ENCODE results near the gene SCART1. TPM values are rescaled to one million over a fixed set of nuclear protein-coding genes. Genes with fewer than 3 reads are reported as not detected.
"Not testable (repeated sequence)": the region's sequence is repeated elsewhere in the genome, so short reads cannot be mapped to it uniquely, and the experiment has no call there.

Gene SCART1
- total RNA-seq, 2 donors from 2014 or later = 2.1 to 3.9 TPM

GRCh38 chr10:133465950-133466474, 12.3 kb downstream of the SCART1 start:
- DNase-seq (no peak), ATAC-seq (no peak)
- intact Hi-C loops (cut with DNase I, micrococcal nuclease) = no loop called here

DNA sequence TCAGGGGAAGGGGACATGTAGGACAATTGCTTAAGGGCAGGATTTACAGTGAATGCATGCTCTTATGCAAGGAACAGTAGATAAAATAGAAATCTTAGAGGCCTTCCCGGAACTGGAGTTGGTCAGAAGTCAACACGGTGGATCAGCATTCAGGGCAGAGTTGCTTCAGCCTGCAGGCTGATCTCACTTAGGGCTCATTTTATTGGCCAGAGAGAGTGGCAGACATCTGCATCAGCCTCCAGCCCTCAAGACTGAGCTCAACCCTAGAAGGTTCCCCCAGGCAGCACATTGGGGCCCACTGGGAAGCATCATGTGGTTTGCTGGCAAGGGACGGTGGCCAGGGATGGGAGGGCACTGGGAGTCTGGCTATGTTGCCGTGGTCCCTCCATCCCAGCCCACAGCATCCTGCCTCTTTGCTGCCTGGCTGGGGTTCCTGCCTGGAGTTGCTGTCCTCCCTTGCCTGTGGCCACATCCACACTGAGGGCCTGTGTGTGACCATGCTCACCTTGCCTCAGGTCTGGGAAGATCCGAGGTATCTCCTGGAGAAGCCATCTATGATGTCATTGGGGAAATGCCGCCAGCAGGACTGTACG, 13.0 kb downstream of the SCART1 start:
- no peak for ATAC-seq

DNA sequence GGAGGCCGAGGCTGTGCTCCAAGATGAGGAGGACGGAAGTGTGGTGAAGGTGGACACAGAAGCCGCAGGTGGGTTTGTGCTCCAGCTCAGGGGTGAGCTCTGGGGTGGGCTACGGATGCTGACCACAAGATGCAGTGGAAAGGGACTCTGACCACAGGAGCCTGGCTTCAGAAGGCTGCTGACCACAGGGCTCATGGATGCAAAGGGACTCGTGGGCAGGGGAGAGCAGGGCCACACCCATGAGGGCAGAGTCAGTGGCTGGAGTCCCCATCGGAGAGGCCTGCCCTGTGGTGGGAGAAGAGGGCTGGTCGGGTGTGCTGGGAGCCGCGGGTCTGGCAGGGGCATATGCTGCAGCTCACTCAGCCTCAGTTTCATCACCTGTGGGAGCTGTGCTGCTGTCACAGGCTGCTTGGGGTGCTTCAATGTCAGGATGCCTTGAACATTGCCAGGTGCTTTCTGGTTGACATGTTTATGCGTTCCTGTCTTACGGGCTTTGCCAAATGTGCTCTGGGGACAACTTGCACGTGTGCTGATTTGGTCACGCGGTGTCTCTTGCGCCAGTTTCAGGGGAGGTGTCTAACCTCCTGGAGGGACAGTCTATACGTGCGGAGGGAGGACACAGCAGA, 13.7 kb downstream of the SCART1 start:
- DNase-seq = no peak
- intact Hi-C loops (cut with DNase I, micrococcal nuclease) = no loop called here
- ATAC-seq = no peak

More for the DNA sequence above, 13.0 kb downstream of the SCART1 start:
- intact Hi-C loops (cut with DNase I, micrococcal nuclease) = no loop called here
- DNase-seq = no peak

GRCh38 chr10:133469205-133469604, 15.5 kb downstream of the SCART1 start:
- intact Hi-C loops (cut with DNase I, micrococcal nuclease); DNase-seq: not testable (repeated sequence)

GRCh38 chr10:133471300-133472109, 17.8 kb downstream of the SCART1 start:
- DNase-seq (no peak), ATAC-seq (no peak)
- intact Hi-C loops (cut with DNase I, micrococcal nuclease) = no loop called here

More at GRCh38 chr10:133469205-133469604, 15.5 kb downstream of the SCART1 start:
- ATAC-seq = not testable (repeated sequence)

DNA sequence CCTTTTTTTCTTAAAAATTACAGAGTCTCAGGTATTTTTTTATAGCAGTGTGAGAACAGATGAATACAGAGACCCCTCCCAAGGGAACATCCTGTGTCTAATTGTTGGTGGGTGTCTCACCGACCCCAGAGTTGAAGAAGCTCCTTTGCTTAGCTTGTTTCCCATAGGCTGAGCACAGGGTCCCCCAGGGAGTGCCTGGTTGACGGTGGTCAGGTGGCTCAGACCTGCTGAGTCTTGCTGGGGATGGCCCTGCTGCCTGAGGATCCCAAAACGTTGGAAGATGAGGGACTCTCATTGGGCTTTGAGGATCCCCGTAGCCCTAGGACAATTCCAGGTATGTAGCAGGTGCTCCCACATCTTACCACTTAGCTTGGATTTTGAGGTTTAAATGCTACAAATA, 19.5 kb downstream of the SCART1 start:
- intact Hi-C loops (cut with DNase I, micrococcal nuclease) = no loop called here
- DNase-seq (no peak), ATAC-seq (no peak)

DNA sequence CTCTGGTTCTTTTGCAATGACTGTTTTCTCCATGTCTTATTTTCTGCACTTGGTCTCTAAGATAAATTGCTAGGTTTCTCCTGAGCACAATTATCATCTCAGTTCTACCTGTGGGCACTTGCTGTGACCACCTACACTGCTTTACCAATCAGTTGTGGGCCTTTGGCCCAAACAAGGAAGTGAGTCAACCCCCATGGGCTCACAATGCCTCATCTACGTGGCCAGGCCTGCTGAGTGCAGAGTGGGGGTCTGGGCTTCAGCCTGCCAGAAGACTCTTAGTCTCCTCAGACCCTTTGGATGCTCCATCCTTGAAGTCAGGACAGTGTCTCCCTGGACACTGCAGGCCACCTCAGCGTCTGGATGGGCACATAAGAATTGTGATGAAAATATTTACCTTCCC, 20.3 kb downstream of the SCART1 start:
- ATAC-seq = no peak
- intact Hi-C loops (cut with DNase I, micrococcal nuclease) = no loop called here

DNA sequence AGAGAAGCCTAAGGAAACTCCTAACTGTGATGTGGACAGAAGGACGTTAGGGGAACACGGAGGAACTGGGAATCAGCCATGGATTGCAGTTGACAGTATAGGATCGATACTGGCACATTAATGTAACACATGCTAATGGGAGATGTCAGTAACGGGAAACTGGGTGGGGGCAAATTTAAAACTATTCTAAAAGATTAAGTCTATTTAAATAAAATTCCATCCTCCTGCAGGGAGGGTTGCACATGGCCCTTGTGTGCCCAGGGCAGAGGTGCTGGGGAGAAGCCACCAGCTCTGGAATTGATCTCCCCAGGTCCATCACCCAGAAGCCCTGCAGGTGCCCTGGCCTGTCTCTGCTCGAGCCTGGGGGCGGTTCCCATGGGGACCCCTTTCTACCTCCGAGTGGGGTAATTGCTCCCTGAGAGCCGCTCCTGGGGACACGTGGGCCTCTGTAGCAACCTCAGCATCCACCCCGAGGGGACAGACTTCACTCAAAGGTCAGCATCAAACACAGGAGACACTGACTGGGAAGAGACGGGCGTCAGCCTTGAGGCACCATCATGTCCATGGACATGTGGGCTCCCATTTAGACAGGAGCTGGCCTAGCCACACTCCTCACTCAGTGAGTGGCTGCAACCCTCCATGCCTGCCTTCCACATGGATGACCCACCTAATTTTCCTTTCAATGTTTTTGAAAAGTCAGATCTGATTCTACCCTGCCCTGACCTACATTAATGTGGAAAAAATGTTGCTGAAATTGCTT, 21.1 kb downstream of the SCART1 start:
- intact Hi-C loops (cut with DNase I, micrococcal nuclease) = no loop called here
- ATAC-seq (no peak), DNase-seq (no peak)

More for the DNA sequence above, 20.3 kb downstream of the SCART1 start:
- no peak for DNase-seq

DNA sequence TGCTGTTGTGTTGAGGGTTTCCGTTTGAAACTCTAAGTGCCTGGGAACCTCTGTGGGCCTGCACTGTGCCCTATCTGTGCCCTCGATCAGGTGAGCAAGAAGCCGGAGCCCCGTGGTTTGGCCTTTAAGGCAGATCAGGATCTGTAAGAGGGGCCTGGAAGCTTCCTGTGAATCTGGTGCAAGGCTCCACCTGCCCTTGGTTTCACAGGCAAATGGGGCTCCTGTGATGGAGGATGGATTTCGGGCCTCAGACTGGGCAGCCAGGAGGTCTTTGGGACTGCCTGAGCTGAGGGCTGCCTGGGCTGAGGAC, 21.6 kb downstream of the SCART1 start:
- ATAC-seq = no peak
- DNase-seq = no peak

GRCh38 chr10:133475821-133476640, 22.3 kb downstream of the SCART1 start:
- ATAC-seq (no peak), DNase-seq (no peak)
- intact Hi-C loops (cut with DNase I, micrococcal nuclease) = no loop called here

More for the DNA sequence above, 21.6 kb downstream of the SCART1 start:
- intact Hi-C loops (cut with DNase I, micrococcal nuclease) = no loop called here

GRCh38 chr10:133476641-133476990, 22.9 kb downstream of the SCART1 start:
- intact Hi-C loops (cut with DNase I, micrococcal nuclease) = no loop called here
- DNase-seq = no peak
- no peak for ATAC-seq

DNA sequence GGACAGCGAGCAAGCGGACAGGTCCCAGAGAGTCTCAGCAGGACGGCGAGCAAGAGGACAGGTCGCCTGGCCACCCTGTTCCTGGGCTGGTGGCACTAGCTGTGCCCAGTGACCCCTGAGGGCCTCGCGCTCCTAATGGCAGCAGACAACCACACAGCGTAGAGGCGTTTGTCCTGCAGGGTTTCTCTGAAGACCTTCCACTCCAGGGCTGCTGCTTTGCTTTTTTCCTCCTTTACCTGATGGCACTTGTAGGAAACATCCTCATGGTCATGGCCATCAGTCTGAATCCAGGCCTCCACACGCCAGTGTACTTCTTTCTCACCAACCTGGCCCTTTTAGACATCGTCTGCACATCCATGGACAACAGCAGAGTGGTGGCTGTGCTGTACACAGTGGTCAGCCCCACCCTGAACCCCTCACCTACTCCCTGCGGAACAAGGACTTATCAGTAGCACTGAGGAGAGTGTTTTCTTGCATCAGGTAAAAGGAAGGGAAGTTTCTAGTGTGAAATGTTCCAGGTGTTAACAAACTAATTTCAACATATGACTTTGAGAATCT, 27.4 kb downstream of the SCART1 start:
- intact Hi-C loops (cut with DNase I, micrococcal nuclease) = no loop called here

GRCh38 chr10:133481657-133482056, 27.9 kb downstream of the SCART1 start:
- no peak for DNase-seq

More for the DNA sequence above, 27.4 kb downstream of the SCART1 start:
- ATAC-seq (no peak), DNase-seq (no peak)

GRCh38 chr10:133484818-133485217, 31.1 kb downstream of the SCART1 start:
- DNase-seq (no peak), ATAC-seq (no peak)
- intact Hi-C loops (cut with DNase I, micrococcal nuclease) = no loop called here

More at GRCh38 chr10:133481657-133482056, 27.9 kb downstream of the SCART1 start:
- intact Hi-C loops (cut with DNase I, micrococcal nuclease) = no loop called here
- no peak for ATAC-seq

- DNase-seq (no peak), ATAC-seq (no peak)
- intact Hi-C loops (cut with DNase I, micrococcal nuclease) = no loop called here
These were observed 33.3 kb downstream of the SCART1 start for GRCh38 chr10:133487085-133487484.

DNA sequence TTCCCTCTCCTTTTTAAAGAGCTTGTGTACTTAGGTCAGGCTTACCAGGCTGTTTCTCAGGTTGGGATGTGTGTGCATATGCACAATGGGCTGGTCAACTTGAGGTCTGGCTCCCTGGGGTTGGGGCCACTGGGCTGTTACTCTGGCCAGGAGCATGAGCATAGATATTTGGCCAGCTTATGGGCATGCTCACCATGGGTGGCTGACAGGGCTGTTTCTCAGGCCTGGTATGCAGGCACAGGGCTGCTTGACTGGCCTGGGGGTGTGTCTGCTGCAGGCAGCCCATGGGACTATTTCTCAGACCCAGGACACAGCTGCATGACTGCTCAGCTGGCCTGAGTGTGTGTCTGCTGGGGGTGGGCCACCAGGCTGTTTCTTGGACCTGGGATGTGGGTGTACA, 34.6 kb downstream of the SCART1 start:
- intact Hi-C loops (cut with DNase I, micrococcal nuclease) = no loop called here
- ATAC-seq (no peak), DNase-seq (no peak)

DNA sequence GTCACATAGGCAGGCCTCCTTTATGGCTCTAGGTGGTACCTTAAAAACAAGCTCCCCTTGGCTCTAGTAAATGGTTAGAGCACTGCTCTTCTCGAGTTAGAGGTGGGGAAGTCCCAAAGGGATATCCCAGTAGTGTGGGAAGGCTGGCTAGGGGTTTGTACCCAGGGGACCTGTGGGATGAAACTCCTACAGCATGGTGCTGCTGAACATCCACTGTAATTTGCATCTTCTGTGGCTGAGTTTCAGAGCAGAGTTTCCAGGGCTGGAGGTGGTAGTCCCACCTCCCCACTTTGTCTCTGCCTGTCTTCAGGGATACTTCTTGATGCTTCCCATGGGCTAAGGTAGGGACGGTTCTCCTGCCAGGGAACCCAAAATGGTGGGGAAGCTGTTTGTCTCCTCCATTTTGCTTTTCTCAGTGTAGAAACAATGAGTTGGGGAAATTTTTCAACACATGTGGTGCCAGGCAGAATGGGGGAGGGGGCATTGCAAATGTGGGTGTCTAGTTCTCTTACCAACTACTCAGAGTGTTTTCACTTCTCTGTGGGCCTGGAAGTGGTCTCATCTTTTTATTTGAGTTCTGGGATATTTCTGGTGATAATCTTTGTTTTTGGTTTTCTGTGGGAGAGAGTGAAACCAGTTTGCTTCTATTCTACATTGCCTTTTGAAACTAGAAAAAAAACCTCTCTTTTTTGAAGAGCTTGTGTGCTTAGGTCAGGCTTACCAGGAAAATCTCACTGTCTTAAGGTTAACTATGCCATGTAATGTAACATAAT, 36.3 kb downstream of the SCART1 start:
- intact Hi-C loops (cut with DNase I, micrococcal nuclease) = no loop called here
- no peak for ATAC-seq
- DNase-seq = no peak

Data from left colon (tissue), 2 donors.